Lower leg skin (tissue), 3 donors: ENCODE data around the gene MAMSTR.

ENCODE experiments used
- CTCF ChIP-seq, 3 donors: fragments of 450-650 bp; IDR thresholded peaks; one replicate each; pipeline ENCODE4 v1.5.1; 2016; ENCODE audit warnings: antibody characterized with exemption in 3 of 3, mild to moderate bottlenecking in 3 of 3, moderate library complexity in 2 of 3
- POLR2A ChIP-seq, 2 donors: fragments of 450-650 bp; IDR thresholded peaks; one replicate each; pipeline ENCODE4 v1.6.1; 2016 to 2017; ENCODE audit warnings: antibody characterized with exemption in 2 of 2, mild to moderate bottlenecking in 1 of 2, moderate library complexity in 1 of 2

GRCh38 chr19:48719263-48720171, at the start of gene MAMSTR:
- no peak for TF ChIP-seq CTCF (IDR thresholded peaks at IDR 0.05)
- TF ChIP-seq POLR2A (IDR thresholded peaks at IDR 0.05): no peak
